Umbilical cord (tissue), 2 donors: Measurements from ENCODE around the gene KCNH1. TPM values are rescaled to one million over a fixed set of nuclear protein-coding genes. Genes with fewer than 3 reads are reported as not detected.

Experiments
- DNase-seq: peaks from one replicate; pipeline ENCODE4 v3.0.0-alpha.2; 2015; ENCODE audit warnings: low spot score
- total RNA-seq: library from RNA; depleted of rRNA; stranded (reverse); fragments of >200 nt; gene quantifications from one replicate; pipeline ENCODE4 v1.2.3, GENCODE V29; 2014; ENCODE audit warnings: low replicate concordance; ENCODE audit not compliant: insufficient read depth

The KCNH1 gene
- total RNA-seq, 1 donor from 2014 or later: 1.2 TPM

DNA sequence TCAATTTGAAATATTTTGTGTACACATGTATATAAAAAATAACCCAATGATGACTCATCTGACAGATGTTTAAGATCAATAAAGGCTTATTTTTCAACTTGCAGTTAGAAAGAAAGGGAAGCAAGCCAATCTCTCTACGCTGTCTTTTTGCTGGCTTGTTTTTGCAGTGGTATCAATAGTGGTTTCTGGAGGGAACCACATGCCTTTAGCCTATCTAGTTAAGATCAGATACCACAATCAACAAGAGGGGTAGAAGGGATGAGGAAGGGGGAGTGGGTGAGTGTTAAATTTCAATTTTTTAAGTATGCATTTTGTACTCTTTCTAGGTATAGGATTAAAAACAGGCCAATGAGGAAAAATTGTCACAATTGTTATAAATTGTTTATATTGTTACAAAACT, 276.2 kb downstream of the KCNH1 start:
- DNase-seq: no peak

DNA sequence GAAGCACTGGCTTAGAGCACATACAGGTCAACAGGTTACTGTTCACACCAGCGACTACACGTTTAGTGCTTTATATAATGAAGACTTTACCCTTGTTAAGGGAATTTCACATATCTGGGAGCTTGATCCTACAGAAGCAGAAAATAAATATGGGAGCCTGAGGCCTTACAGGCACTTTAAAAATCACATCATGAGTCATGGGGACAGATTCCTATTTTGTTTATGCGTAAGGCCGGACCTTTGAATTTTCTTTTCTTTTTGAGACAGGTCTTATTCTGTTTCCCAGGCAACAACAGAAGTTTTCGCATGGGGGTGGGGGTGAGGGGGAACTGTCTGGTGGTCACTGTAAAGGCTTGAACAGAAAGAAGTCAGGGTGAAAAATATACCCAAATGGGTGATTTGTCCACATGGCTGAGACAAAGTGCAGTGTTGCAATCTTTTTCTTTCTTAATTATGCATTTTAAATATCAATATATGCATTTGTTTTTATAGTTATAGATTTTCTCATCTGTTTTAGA, 276.7 kb downstream of the KCNH1 start:
- no peak for DNase-seq

DNA sequence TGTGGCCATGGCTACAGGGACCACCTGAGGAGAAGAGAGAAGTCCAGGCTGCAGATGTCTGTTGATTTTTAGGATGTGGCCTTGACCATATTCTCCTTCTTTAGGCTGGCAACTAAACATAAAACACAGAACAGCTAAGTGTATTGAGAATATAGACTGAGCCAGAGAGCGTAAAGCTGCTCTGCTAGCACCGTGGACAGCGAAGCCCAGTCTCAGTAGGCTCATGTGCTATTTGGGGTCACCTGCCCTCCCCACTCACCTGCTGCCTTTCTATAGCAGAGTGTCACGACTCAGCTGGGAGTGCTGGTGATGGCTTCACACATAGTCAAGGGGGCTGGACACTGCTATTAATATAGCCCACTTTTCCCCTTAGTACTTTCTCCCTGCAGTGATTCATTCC, 278.5 kb downstream of the KCNH1 start:
- no peak for DNase-seq

DNA sequence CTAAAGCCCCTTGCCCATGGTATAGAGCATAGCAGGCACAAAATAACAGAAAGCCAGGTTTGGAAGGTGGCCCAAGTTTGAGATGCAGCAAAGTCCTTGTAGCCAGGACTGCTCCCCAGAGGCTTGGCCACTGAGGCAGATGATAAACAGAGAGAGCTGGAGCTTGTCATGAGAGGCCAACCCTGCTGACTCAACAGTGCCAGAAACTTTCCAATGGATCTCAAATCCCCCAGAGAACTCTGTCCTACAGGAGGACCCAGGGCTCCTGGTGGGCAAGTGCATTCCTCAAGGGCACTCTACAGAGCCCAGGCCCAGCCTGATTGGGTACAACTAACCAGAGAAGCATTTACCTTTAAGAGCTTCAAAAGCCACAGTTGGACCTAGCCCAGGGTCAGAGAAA, 280.7 kb downstream of the KCNH1 start:
- no peak for DNase-seq

DNA sequence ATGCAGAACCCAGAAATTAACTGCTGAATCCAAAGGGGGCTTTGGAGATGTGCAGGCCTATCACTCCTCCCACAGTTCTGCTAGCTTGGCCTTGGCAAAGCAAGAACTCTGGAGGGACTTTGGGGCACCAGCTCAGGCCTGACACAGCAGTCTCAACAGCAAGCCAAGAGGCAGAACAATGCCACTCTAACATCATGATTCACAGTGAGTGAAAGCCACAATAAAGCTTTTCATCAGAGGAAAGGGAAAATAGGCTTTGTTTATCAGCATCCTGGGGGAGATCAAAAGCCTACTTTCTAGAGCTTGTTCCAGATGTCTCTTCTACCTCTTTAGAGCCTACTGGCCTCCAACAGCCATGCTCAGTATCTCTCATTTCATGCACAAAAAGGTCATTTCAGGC, 283.4 kb downstream of the KCNH1 start:
- DNase-seq: no peak

DNA sequence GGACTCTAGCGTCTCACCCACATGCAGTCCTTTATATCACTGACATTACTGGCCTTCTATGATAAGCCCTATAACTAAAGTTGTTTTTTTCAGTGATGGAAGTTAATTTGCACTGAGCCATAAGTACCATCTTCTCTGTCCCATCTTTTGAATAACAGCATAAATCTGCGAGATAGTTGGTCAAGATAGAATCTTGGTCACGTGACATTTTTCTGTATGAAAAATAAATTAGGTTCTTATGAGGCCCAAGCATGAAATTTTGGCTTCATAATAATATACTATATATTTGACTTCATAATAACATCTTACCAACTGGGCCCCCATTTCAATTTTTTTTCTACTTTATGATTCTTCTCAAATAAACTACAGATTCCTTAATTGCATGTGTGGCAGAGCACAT, 285.5 kb downstream of the KCNH1 start:
- no peak for DNase-seq

DNA sequence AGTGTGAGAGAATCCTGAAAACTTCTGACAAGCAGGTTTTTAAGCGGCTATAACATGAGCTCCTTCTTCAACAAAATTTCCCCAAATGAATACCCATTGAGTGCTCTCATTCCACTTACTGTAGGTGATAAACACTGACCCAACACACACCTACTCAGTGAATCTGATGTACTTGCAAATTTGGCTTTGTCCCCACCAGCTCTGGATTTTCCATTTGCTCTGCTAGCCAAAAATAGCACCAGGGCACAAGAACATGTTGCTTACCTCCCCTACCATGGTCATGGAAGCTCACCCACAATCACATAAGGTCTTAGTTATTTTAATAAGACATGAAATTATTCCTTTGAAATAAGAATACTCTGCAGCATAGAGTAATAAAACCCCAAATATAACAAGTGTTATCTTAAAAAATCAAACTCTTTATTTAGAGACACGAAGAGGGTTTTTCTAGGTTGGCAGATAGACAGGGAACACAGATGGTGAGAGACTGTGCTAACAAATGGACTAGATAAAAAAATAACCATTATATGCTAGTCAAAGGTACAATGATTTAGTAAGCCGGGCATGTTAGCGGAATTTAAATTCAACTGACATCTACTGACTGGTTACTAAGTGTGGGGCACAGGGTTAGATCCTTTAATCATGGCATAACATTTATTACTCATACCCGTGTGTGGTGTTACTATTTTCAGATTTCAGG, 291.9 kb downstream of the KCNH1 start:
- no peak for DNase-seq

DNA sequence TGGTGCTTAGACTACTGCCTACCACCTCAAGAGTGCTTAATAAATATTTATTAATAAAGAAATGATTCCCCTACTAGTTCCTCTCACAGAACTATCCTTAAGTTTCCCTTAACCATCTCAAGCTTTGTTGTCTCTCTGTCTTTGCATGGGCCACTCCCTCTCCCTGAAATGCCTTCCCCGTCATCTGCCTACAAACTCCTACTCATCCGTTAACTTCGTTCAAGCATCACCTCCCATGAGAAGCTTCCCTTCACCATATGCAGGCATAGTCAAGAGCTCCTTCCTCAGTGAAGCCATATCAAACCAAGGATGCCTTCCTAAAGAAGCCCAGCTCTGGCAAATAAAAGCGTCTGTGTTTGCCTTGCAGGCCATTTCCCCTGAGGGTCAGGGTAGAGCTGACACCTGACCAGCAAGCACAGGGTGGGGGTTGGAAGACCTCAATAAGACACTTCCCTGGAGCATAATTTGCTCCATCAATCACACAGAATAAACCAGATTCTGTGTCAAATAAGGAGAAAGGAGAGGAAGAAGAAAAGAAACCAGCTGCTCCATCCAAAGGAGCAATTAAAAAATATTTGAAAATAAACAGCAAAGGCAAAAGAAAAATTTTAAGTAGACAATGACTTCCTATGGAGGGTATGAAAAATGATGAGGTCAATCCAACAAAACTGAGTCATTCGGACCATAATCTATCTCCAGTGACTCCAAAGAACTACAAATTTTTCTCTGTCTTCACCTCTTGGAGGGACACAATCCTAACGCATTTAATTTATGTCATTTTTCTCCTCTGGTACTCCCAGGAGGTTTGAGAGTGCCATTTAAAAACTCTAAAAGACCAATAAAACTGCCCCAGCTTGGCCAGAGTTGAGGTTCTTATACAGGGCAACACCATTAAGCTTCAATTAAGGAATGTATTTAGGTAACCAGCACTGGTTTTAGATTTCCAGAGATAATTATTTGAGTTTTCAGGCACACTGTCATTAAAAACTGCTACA, 303.6 kb downstream of the KCNH1 start:
- no peak for DNase-seq

DNA sequence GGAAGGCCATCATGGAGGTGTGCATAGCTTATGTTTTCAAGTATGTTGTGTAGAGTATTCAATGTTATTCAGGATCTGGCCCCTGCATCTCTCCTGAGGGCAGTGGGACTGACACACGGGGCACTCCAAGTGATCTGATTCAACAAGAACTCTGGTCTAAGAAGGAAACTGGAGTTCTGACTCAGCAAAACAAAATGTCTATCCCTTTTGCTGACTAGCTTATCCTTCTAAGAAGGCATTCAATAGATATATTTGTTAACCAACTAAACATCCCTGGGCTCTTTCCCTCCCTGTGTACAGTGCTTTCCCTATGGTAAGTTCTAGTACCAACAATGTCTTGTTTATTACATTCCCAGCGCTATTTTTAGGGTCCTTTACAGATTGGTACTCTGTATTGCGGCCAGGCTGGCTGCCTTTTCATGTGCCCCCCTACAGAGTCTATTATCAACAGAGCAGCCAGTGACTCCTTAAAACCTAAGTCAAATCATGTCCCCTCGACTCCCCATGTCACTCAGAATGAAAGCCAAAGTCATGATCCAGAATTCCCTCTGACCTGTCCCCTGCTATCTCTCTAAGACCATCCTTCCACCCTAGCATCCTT, 304.9 kb downstream of the KCNH1 start:
- DNase-seq: no peak

DNA sequence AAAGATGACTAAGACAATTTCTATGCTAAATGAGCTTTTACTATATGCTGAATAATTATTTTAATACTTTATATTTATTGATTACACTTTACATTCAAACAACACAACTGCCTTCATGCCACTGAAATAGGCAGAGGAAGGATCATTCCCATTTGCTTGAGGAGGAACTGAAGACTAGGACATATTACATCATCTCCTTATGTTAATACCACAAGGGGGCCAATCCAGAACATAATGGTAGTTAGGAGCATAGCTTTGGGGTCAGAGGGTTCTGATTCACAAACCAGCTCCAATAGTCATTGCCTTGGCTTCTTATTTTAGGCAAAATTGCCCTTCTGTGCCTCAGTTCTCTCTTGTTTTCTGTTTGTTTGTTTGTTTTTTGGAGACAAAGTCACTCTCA, 306.5 kb downstream of the KCNH1 start:
- DNase-seq: no peak

DNA sequence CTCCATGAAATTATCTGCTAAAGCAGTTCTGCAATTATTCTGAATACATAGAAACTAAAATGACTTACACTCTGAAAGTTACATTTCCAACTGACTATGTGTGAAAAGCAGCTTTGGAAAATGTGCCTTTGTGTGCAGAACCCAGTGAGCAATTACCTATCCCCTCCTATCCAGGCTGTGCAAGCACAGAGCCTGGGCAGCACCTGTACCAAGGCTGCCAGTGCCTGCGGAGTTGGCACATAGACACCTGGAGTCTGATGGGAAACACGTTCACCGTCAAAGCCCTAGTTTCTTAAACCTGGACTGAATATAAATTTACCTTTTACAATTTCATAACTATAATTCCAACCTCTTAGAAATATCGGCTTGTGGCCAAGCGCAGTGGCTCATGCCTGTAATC, 307.3 kb downstream of the KCNH1 start:
- DNase-seq: no peak

DNA sequence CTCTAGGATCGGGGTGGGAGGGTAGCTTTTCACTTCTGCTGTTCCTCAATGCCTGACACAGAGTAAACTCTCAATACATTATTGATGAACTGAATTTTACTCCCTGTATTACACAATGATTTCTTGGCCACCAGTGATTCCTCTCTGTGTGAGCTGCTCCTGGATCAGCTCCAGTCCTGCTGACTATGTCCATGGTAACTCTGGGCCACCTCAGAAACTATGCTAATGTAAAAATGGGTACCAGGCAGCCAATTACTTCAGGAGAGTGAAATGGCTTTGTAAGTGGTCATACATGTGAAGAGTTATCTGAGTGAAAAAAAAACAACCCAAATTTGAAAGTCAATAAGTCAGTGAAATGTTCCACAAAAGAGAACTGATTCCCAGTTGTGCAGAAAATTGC, 311.0 kb downstream of the KCNH1 start:
- DNase-seq: no peak

DNA sequence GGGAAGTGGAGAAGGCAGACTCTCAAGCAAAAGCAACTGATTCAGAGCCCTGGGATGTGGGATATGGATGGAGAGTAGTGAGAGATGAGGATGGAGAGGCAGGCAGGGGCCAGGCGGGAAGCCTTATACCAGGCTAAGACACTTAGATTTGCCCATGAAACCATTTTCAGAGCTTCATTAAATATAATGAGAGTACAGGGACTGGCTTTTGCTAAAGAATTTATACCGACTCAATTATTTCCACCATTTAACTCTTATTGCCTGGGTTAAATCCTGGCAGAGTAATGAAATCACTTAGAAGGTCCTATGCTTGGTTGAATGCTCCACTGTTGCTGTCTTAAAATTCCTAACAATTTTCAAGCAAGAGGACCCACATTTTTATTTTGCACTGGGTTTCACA, 311.7 kb downstream of the KCNH1 start:
- no peak for DNase-seq

DNA sequence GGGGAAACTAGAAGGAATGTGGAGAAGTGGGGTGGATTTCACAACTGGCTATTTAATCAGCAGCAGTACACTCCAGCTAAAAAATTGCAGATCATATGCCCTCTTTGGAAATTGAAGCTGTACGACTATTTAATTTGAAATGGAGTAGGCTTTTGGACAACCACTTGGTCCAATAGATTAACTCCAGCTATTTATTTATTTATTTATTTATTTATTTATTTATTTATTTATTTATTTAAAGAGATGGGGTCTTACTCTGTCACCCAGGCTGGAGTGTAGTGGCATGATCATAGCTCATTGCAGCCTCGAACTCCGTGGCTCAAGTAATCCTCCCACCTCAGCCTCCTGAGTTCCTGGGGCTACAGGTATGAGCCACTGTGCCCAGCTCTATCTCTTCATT, 312.3 kb downstream of the KCNH1 start:
- DNase-seq: no peak

DNA sequence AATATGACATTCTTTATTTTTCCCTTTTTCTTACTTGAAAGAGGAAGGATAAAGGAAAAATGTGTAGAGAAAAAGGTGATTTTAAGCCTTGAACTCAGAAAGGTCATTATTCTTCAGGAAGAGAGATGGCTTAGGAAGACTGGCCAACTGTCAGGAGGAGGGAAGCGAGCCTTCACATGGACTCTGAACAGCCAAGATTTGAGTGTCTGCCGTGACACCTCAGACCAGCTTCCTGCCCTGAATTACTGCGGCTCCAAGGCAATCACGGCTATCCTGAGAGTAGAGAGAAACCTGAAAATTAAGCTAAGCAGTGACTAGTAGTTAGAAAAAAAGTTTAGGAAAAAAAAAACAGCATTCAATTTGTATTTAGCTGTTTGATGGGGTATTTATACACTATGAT, 314.7 kb downstream of the KCNH1 start:
- no peak for DNase-seq

DNA sequence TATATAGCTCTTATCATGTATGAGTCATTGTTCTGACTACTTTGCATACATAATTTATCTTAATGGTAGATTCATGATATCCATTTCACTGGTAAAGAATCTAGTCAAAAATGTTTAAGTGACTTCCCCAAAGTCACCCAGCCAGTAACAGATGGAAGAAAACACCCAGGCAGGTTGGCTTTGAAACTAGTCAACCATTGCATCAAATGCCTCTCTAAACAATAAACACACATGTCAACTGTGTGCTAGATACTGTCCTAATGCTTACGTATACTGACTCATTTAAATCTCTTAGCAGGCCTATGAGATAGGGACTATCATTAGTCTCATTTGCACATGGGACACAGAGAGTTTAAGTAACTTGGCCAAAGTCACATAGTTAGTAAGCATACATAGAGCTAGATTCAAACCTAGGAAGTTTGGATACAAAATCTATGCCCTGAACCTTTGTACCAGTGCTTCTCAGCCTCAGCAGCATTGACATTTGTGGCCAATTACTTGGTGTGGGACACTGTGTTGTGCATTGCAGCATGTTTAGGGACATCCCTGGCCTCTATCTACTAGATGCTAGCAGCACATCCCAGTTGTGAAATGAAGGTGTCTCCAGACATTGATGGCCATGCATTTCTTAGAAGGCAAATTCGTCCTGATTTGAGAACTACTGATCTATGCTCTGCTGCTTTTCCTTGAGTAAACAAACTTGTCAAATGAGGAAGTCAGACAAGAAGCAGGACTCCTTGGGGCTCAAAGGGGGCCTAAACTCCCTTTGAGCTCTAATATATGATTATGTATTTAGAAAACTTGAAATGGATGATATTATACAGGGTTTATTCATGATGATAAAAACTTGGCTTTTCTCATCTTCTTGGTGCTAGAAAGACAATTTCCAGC, 316.3 kb downstream of the KCNH1 start:
- peak; percentile 38 for DNase-seq

DNA sequence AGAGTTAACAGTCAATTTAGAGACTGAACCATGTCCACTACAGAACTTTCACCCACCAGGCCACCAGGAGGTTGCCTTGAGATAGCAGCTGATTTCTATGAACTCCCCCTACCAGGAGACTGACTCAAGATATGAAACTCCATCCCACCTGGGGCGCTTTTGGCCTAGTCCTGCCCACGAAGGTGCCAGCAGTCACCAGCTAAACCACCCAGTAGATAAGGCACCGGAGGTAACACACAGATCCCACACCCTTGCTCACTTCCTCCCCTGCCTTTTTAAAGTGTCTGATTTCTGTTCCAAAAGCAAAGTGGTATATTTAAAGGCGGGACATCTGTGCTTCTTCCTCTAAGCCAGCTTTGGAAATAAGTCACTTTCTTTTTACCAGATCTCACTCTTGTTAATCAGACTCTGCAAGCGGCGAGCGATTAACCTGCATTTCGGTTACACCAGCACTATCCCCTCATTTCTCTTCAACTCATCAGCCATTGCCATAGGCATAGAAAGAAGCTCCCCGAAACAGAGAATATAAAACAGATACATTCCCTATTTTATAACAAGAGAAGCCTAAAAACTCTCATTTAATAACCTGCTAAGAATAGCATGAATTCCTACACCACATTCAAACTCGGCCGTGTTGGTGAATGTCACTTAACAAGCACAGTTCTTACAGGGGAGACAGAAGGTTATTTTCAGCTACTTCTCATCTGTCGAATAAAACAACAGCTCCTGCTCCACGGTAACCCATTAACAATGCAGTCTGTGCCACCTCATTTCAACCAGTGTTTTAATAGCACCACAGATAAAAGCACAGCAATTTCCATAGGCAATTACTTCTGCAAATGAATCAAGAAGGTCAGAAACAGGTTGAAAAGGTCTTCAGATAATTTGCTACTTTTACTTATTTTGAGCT, 318.1 kb downstream of the KCNH1 start:
- no peak for DNase-seq

DNA sequence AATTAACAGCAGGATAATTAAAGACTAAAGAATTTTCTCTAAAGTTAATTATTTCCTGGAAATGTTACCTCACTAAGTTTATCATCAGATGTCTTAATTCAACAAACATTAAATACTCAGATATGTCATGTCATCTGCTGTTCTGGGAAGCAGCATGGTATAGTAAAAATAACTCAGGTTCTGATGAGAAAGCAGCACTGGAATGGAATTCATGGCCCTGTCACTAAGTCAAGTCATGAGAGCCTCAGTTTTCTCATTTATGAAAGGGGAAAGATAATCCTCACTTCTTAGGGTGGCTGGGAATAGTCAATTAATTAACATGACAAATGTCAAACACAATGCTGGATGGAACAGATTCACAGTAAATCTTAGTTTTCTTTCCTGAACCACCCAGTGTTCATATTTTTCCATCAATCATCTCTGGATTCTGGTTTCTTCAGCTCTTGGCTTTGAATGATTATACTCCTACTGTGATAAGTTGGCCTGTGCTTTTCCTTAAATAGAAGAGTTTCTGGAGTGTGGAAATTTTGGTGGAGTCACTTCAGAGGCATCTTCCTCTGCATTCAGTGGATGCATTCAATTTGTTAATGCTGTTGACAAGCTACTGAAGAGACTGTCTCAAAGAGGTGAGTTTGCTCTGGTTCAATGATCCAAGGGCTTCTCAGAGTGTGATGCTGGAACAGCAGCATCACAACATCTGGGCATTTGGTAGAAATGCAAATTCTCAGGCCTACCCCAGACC, 319.4 kb downstream of the KCNH1 start:
- DNase-seq: peak; percentile 38

DNA sequence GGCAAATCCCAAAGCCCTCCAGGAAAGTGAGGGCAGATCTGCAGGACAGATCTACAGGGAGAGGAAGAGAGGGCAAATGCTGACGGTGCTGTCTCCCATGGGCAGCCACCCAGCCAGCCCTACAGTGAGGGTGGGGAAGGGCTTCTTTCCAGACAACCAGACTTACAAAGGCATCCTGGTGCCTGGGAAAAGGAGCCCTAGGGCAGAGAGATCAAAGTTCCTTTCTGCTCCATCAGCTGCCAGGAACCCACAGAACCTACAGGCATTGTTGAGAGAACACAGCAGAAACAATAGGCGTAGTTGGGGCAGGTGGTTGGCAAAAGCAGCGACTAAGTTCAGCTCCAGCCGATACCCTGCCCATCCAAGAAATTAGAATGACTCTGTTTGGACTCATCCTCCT, 332.4 kb downstream of the KCNH1 start:
- no peak for DNase-seq
